AG20443 (cell line): ENCODE measurements around the gene BFAR.
"Not testable (repeated sequence)": the region's sequence is repeated elsewhere in the genome, so short reads cannot be mapped to it uniquely, and the experiment has no call there.

Experiments used
- DNase-seq: peaks from one replicate; pipeline ENCODE4 v3.0.0; 2012; ENCODE audit warnings: low spot score, mixed read lengths

The BFAR gene, protein sequence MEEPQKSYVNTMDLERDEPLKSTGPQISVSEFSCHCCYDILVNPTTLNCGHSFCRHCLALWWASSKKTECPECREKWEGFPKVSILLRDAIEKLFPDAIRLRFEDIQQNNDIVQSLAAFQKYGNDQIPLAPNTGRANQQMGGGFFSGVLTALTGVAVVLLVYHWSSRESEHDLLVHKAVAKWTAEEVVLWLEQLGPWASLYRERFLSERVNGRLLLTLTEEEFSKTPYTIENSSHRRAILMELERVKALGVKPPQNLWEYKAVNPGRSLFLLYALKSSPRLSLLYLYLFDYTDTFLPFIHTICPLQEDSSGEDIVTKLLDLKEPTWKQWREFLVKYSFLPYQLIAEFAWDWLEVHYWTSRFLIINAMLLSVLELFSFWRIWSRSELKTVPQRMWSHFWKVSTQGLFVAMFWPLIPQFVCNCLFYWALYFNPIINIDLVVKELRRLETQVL

GRCh38 chr16:14632693-14633569 lies at the start of gene BFAR:
TSS of gene BFAR (plus strand) at chr16:14632951. CDS start at chr16:14644347, 11,396 bp downstream.
- DNase-seq, result peak; percentile 98

DNA sequence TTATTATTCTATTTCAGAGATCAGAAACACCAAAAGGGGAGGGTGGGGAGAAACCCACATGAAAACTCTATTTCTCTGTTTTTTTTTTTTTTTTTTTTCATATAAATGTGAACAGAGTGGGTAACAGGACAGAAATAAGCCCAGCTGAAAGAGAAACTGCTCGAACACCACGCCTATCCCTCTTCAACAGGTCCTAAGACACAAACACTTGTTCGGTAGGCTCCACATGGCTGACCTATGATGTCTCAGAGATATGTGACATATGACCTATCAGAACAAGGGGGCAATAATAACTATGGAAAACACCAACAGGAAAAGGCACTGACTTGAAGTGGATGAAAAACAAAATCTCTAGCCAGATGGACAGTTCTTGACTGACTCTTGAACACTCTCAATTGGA lies 47.5 kb upstream of the BFAR start:
- DNase-seq, result no peak

GRCh38 chr16:14586637-14587305 lies 46.0 kb upstream of the BFAR start:
- DNase-seq, result no peak

- peak; percentile 45 for DNase-seq
These were observed 32.6 kb upstream of the BFAR start for GRCh38 chr16:14600164-14600563.

- no peak for DNase-seq
These were observed 30.2 kb upstream of the BFAR start for GRCh38 chr16:14602443-14602963.

DNA sequence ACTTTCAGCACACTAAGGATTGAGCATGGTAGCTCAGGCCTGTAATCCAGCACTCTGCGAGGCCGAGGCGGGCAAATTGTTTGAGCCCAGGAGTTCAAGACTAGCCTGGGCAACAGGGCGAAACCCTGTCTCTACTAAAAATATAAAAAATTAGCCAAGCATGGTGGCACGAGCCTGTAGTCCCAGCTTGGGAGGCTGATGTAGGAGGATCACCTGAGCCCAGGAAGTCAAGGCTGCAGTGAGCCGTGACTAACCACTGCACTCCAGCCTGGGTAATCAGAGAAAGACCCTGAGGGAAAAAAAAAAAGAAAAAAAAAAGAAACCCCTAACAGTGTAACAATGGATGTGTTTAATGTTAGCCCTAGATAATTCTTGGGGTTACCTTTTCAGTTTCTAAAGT lies 26.6 kb upstream of the BFAR start:
- DNase-seq, result no peak

DNA sequence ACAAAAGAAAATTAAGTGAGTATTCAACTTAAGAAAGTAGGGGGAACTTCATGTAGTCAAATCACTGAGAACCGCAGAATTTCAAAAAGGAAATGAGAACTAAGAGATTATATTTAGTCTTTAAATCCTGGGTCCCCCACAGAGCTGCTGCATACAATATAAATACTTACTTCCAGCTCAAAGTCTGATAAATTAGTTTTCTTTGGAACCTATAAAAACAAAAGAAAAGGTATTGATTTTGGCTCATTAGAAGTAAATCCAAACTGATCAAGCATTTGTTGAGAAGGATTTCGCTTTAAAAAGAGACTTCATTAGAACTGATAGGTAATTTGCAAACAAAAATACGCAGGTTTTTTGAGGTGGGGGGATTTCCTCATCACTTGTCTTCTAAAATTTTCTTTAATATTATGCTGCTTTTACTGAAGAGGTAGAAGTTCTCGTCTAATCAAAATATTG lies 24.6 kb upstream of the BFAR start:
- DNase-seq, result no peak

- no peak for DNase-seq
These were observed 24.1 kb upstream of the BFAR start for GRCh38 chr16:14608604-14609003.

- no peak for DNase-seq
These were observed 23.0 kb upstream of the BFAR start for GRCh38 chr16:14609716-14610115.

- no peak for DNase-seq
These were observed 21.1 kb upstream of the BFAR start for GRCh38 chr16:14611660-14612059.

- no peak for DNase-seq
These were observed 18.8 kb upstream of the BFAR start for GRCh38 chr16:14613991-14614390.

DNA sequence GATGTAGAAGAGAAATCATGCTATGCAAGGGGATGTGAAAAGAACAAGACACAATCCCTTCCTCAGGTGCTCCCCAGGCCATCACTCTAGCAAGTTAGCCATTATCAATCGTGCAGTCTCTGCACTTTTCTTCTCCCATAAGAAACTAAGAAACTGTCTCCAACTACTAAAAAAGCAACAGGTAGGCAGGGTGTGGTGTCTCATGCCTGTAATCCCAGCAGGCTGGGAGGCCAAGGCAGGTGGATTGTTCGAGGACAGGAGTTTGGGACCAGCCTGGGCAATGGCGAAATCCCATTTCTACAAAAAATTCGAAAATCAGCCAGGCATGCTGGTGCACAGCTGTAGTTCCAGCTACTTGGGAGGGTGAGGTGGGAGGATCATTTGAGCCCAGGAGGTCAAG lies 16.5 kb upstream of the BFAR start:
- DNase-seq, result no peak

- no peak for DNase-seq
These were observed 14.2 kb upstream of the BFAR start for GRCh38 chr16:14618566-14618965.

DNA sequence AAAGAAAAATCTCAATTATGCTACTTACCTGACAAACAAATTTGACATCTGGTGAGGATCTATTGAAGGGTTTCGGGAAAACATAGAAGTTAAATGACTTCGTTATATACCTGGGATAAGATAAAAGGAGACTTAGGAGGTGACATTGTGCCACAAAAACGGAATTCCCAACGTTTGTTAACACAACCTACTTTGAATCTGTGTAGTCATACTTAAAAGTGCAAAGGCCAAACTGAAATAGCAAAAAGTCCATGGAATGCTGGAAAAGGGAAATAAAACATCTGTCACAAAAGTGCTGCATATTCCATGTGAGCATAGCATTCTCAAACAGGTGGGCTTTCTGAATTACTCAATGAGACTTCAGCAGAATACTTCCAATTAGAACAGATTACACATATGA lies 5.7 kb upstream of the BFAR start:
- no peak for DNase-seq

DNA sequence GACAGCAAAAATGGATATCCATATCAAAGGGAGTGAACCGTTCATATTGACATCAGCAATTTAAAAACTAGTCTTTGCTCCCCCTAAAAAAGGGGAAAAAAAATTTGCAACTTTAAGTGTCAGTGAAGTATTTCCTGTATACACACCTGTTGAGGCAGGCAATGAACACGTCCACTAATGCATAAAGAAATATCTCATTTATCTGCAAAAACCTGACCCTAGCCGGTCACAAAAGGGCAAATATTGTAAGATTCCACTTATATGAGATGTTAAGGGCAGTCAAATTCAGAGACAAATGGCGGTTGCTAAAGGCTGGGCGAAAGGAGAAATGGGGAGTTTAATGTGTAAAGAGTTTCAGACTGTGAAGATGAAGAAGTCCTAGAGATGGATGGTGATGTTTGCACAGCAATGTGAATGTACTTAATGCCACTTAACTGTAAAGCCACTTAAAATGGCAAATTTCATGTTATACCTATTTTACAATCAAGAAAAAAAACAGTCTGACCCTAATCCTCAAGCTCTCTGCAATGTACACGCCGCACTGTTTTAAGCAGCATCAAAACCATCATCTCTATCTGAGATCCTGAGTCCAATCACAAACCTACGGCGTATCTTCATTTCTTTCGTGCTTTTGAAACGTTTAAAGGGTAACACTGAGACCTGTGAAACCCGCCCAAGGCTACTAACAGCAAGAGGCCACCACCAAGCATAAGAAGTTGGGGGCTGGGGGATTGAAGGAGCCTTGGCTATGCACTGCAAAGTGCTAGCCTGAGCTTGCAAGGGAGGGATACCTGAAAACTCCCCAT lies 3.7 kb upstream of the BFAR start:
- DNase-seq, result no peak

- DNase-seq, result peak; percentile 39
These were observed 3.2 kb upstream of the BFAR start for GRCh38 chr16:14629612-14629918.

- peak; percentile 99 for DNase-seq
These were observed 2.7 kb upstream of the BFAR start, which contains the start of gene PARN for GRCh38 chr16:14629919-14630619. TSS of gene PARN (minus strand) at chr16:14630260. CDS start at chr16:14630125, 135 bp downstream.

DNA sequence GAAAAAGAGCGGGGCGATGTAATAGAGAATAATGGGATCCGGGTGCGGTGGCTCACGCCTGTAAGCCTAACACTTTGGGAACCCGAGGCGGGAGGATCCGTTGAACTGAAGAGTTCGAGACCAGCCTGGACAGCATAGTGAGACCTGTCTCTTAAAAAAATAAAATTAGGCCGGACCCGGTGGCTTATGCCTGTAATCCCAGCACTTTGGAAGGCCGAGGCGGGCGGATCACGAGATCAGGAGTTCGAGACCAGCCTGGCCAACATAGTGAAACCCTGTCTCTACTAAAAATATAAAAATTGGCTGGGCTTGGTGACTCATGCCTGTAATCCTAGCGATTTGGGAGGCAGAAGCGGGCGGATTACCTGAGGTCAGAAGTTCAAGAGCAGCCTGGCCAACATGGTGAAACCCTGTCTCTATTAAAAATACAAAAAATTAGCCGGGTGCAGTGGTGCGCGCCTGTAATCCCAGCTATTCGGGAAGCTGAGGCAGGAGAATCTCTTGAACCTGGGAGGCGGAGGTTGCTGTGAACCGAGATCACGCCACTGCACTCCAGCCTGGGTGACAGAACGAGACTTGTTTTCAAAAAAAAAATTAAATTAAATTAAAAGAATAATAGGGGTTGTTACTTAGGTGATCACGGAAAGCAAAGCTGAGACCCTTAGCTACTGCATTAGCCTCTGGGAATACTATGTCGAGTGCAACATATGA lies 2.0 kb upstream of the BFAR start:
- DNase-seq, result not testable (repeated sequence)

GRCh38 chr16:14634389-14634725 lies 1.6 kb downstream of the BFAR start:
- DNase-seq, result no peak
